HepG2 (cell line): ENCODE data around the gene THADA. TPM values are rescaled to one million over a fixed set of nuclear protein-coding genes. Genes with fewer than 3 reads are reported as not detected.

Experiments
- AHR ChIP-seq: IDR thresholded peaks from 2 replicates; pipeline ENCODE4 v1.6.1; 2018; ENCODE audit warnings: missing genetic modification reagents, missing compliant biosample characterization
- ARHGAP35 ChIP-seq: sonication (generic); formaldehyde crosslinking; IDR thresholded peaks from 2 replicates; pipeline ENCODE4 v1.9.0; 2022; ENCODE audit warnings: mild to moderate bottlenecking, inconsistent platforms, moderate library complexity, missing genetic modification reagents, borderline replicate concordance
- CCDC6 ChIP-seq: sonication (generic); formaldehyde crosslinking; IDR thresholded peaks from 2 replicates; pipeline ENCODE4 v1.8.1; 2022; ENCODE audit warnings: mild to moderate bottlenecking, missing genetic modification reagents, moderate library complexity
- ETV6 ChIP-seq: sonication (generic); formaldehyde crosslinking; conservative IDR thresholded peaks from 2 replicates; pipeline ENCODE4 v1.4.0; 2020; ENCODE audit warnings: missing genetic modification reagents
- FOXO4 ChIP-seq: sonication (generic); formaldehyde crosslinking; conservative IDR thresholded peaks from 2 replicates; pipeline ENCODE4 v1.8.1; 2023; ENCODE audit warnings: missing genetic modification reagents
- HCFC1 ChIP-seq: fragments of 150-350 bp; IDR thresholded peaks from 2 replicates; pipeline ENCODE4 v1.6.1; 2014; ENCODE audit warnings: low read depth, low read length
- KAT8 ChIP-seq: IDR thresholded peaks from 2 replicates; pipeline ENCODE4 v1.6.1; 2016; ENCODE audit warnings: missing genetic modification reagents, missing compliant biosample characterization
- KLF11 ChIP-seq: IDR thresholded peaks from 2 replicates; pipeline ENCODE4 v1.6.1; 2016; ENCODE audit warnings: missing compliant biosample characterization
- KLF12 ChIP-seq: sonication (generic); formaldehyde crosslinking; IDR thresholded peaks from 2 replicates; pipeline ENCODE4 v1.4.0; 2020; ENCODE audit warnings: missing genetic modification reagents, borderline replicate concordance
- MAZ ChIP-seq, 2 experiments: sonication (generic) in 1 of 2; formaldehyde crosslinking in 1 of 2; IDR thresholded peaks; 2 replicates each; pipeline versions ENCODE4 v1.5.0 to v1.6.1; 2012 to 2020; ENCODE audit warnings: low read depth in 2 of 2, mild to moderate bottlenecking in 2 of 2, borderline replicate concordance in 1 of 2, improper control_type of control experiment in 1 of 2, low read length in 1 of 2, missing genetic modification reagents in 1 of 2, moderate library complexity in 1 of 2
- MBD4 ChIP-seq: IDR thresholded peaks from 2 replicates; pipeline ENCODE4 v1.6.1; 2012; ENCODE audit warnings: low read length, inconsistent platforms, borderline replicate concordance
- MED1 ChIP-seq: sonication (generic); formaldehyde crosslinking; IDR thresholded peaks from 2 replicates; pipeline ENCODE4 v1.4.0; 2020; ENCODE audit warnings: missing genetic modification reagents
- MTA3 ChIP-seq: sonication (generic); formaldehyde crosslinking; IDR thresholded peaks from 2 replicates; pipeline ENCODE4 v1.4.0; 2020; ENCODE audit warnings: missing genetic modification reagents
- MYC ChIP-seq: sonication (generic); formaldehyde crosslinking; IDR thresholded peaks from 2 replicates; pipeline ENCODE4 v1.9.0; 2021; ENCODE audit warnings: missing genetic modification reagents, borderline replicate concordance
- NR1H2 ChIP-seq: sonication (generic); formaldehyde crosslinking; IDR thresholded peaks from 2 replicates; pipeline ENCODE4 v1.8.1; 2022; ENCODE audit warnings: low read depth, missing genetic modification reagents, borderline replicate concordance
- PAF1 ChIP-seq: IDR thresholded peaks from 2 replicates; pipeline ENCODE4 v1.6.1; 2016; ENCODE audit warnings: missing genetic modification reagents, missing compliant biosample characterization
- PHF20 ChIP-seq: sonication (generic); formaldehyde crosslinking; IDR thresholded peaks from 2 replicates; pipeline ENCODE4 v1.5.0; 2020; ENCODE audit warnings: mild to moderate bottlenecking, missing genetic modification reagents
- RAD21 ChIP-seq: fragments of 450-650 bp; formaldehyde crosslinking; IDR thresholded peaks from 2 replicates; pipeline ENCODE4 v1.5.0; 2020; ENCODE audit warnings: mild to moderate bottlenecking
- RBM22 ChIP-seq: fragments of 200-400 bp; formaldehyde crosslinking; optimal IDR thresholded peaks from 2 replicates; pipeline ENCODE3; 2017; ENCODE audit warnings: mild to moderate bottlenecking, low read length, moderate library complexity
- REL ChIP-seq: sonication (generic); formaldehyde crosslinking; conservative IDR thresholded peaks from 2 replicates; pipeline ENCODE4 v1.8.0; 2022; ENCODE audit warnings: mild to moderate bottlenecking, missing genetic modification reagents, moderate library complexity
- SAP130 ChIP-seq: IDR thresholded peaks from 2 replicates; pipeline ENCODE4 v1.6.1; 2016; ENCODE audit warnings: low read depth
- SETDB1 ChIP-seq: sonication (generic); formaldehyde crosslinking; IDR thresholded peaks from 2 replicates; pipeline ENCODE4 v1.5.1; 2020; ENCODE audit warnings: missing genetic modification reagents, mild to moderate bottlenecking, borderline replicate concordance
- SOX13 ChIP-seq, 3 experiments: fragments of 450-650 bp in 1 of 3; sonication (generic) in 1 of 3; formaldehyde crosslinking in 1 of 3; IDR thresholded peaks in 2 of 3; conservative IDR thresholded peaks in 1 of 3; 2 replicates each; pipeline versions ENCODE4 v1.5.0 to v1.6.1; 2016 to 2020; ENCODE audit warnings: antibody characterized with exemption in 1 of 3, mild to moderate bottlenecking in 1 of 3, missing compliant biosample characterization in 1 of 3, missing genetic modification reagents in 1 of 3, moderate library complexity in 1 of 3
- ZBTB7B ChIP-seq: sonication (generic); formaldehyde crosslinking; IDR thresholded peaks from 2 replicates; pipeline ENCODE4 v1.4.0; 2020; ENCODE audit warnings: missing genetic modification reagents
- ZFP37 ChIP-seq: sonication (generic); formaldehyde crosslinking; IDR thresholded peaks from 2 replicates; pipeline ENCODE4 v1.4.0; 2020; ENCODE audit warnings: missing genetic modification reagents, borderline replicate concordance
- ZNF205 ChIP-seq: IDR thresholded peaks from 2 replicates; pipeline ENCODE4 v1.6.1; 2018; ENCODE audit warnings: missing biosample characterization, missing genetic modification reagents
- ZNF264 ChIP-seq: sonication (generic); formaldehyde crosslinking; IDR thresholded peaks from 2 replicates; pipeline ENCODE4 v1.4.0; 2020; ENCODE audit warnings: missing genetic modification reagents
- ZNF510 ChIP-seq: sonication (generic); formaldehyde crosslinking; IDR thresholded peaks from 2 replicates; pipeline ENCODE4 v1.4.0; 2020; ENCODE audit warnings: low read depth, mild to moderate bottlenecking, missing genetic modification reagents
- ZNF569 ChIP-seq: sonication (generic); formaldehyde crosslinking; IDR thresholded peaks from 2 replicates; pipeline ENCODE4 v1.5.0; 2020; ENCODE audit warnings: mild to moderate bottlenecking, missing genetic modification reagents, moderate library complexity, borderline replicate concordance
- ZNF616 ChIP-seq: sonication (generic); formaldehyde crosslinking; IDR thresholded peaks from 2 replicates; pipeline ENCODE4 v1.5.0; 2020; ENCODE audit warnings: low read depth, mild to moderate bottlenecking, missing genetic modification reagents
- ZNF660 ChIP-seq: sonication (generic); formaldehyde crosslinking; IDR thresholded peaks from 2 replicates; pipeline ENCODE4 v1.5.1; 2020; ENCODE audit warnings: mild to moderate bottlenecking, low read depth, missing genetic modification reagents, borderline replicate concordance
- ZSCAN30 ChIP-seq: sonication (generic); formaldehyde crosslinking; IDR thresholded peaks from 2 replicates; pipeline ENCODE4 v1.5.0; 2020; ENCODE audit warnings: mild to moderate bottlenecking, missing genetic modification reagents
- polyA plus RNA-seq, 8 experiments: library from polyadenylated mRNA; depleted of rRNA in 3 of 8; stranded (reverse) in 7 of 8; unstranded in 1 of 8; fragments of >200 nt; fragmentation: Illumina TruSeq in 4 of 8; extraction: Trizol in 4 of 8; gene quantifications; 2 replicates each; pipeline versions ENCODE4 v1.2.1 to v1.2.3, GENCODE V29; 2011 to 2016; ENCODE audit warnings: low read depth in 4 of 8, missing spikeins in 1 of 8, mixed read lengths in 1 of 8; ENCODE audit not compliant: insufficient read depth in 1 of 8
- total RNA-seq, 5 experiments: library from RNA; depleted of rRNA; stranded (reverse); fragments of >200 nt; fragmentation: Illumina TruSeq; extraction: Trizol; gene quantifications; 2 replicates each; pipeline ENCODE4 v1.2.3, GENCODE V29; 2016; ENCODE audit warnings: low read depth in 1 of 5

THADA gene
- total and polyA plus RNA-seq, 2 of the 13 experiments (the other 11 are each of a cell fraction or from before 2014, with no cell fraction given): 12.7 to 21.7 TPM

DNA sequence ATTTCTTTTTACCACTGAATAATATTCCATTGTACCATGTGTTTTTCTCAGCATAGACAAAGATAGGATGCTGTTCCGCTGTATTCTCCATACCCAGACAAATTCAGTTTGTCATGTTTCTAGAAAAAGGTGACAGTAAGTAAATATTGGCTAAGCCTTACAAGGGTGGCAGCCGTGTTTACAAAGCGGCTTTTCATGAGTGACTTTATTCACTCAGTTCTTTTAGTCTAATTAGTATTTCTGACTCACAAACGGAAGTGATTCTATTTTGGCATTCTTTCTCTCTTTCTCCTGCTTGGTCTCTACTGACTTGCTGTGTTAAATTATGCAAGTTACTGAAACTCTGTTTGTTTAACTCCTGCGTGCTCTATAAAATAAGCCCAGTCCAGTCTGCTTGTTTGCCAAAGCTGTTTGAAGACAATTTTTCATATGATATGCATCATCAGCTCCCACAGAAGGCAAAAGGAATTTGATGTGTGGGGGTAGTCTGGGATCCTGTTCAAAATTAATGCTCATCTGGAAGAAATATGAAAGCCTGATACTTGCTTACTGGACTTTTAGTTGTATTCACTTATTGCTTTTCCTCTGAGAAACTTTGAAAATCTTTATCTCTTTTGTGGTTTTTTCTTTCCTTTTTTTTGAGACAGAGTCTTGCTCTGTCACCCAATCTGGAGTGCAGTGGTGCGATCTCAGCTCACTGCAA is 38.9 kb upstream of the THADA start (continued):
- TF ChIP-seq ARHGAP35 (CRISPR knock-in tag) (no peak), MED1 (peak; percentile 80), SOX13 (IDR thresholded peaks at IDR 0.05) (peak; percentile 70), SOX13 (CRISPR knock-in tag; conservative IDR thresholded peaks at IDR 0.05 in 1 of 2, IDR thresholded peaks at IDR 0.05 in 1 of 2) (peak in 1 of 2 experiments; percentile 93; a peak in 2 of 4 replicates), SETDB1 (CRISPR knock-in tag) (no peak), MYC (CRISPR knock-in tag) (no peak), ZNF616 (CRISPR knock-in tag) (no peak), RAD21 (CRISPR knock-in tag) (no peak), PHF20 (CRISPR knock-in tag) (no peak), NR1H2 (CRISPR knock-in tag) (no peak), CCDC6 (CRISPR knock-in tag) (no peak), KAT8 (CRISPR knock-in tag) (peak; percentile 53; the same call in 1 of the 2 replicates), ZFP37 (CRISPR knock-in tag) (no peak), ZBTB7B (no peak; the same call in 1 of the 2 replicates), ZNF569 (CRISPR knock-in tag) (peak; percentile 26; the same call in 1 of the 2 replicates), HCFC1 (no peak), ZNF205 (peak; percentile 45; the same call in 1 of the 2 replicates), AHR (CRISPR knock-in tag) (no peak), ZNF264 (CRISPR knock-in tag) (peak; percentile 76; the same call in 1 of the 2 replicates), KLF12 (CRISPR knock-in tag) (no peak), ZNF510 (CRISPR knock-in tag) (no peak), MAZ (IDR thresholded peaks at IDR 0.05; ENCODE audit: borderline replicate concordance, low read depth, low read length) (no peak), MAZ (CRISPR knock-in tag; IDR thresholded peaks at IDR 0.05; ENCODE audit: low read depth) (no peak), MBD4 (peak; percentile 72; the same call in 1 of the 2 replicates), FOXO4 (CRISPR knock-in tag) (no peak), SAP130 (CRISPR knock-in tag) (peak; percentile 94), KLF11 (CRISPR knock-in tag) (peak; percentile 39; the same call in 1 of the 2 replicates), ZSCAN30 (CRISPR knock-in tag) (no peak), PAF1 (CRISPR knock-in tag) (no peak), REL (CRISPR knock-in tag) (no peak), MTA3 (CRISPR knock-in tag) (no peak), ETV6 (CRISPR knock-in tag) (no peak), RBM22 (no peak), ZNF660 (CRISPR knock-in tag) (no peak)
